ENCODE measurements around the gene RAB29.

- TF ChIP-seq POLR2A (IDR thresholded peaks at IDR 0.05) (no peak), CTCF (IDR thresholded peaks at IDR 0.05) (no peak)
Observed at GRCh38 chr1:205787287-205787916, 12.1 kb upstream of the RAB29 start.

All from Peyer's patch (tissue), 4 donors.